HG03520 (cell line): ENCODE measurements around the gene NOL4L.
"Not testable (repeated sequence)": the region's sequence is repeated elsewhere in the genome, so short reads cannot be mapped to it uniquely, and the experiment has no call there.

ENCODE experiments used
- ATAC-seq: cut with Tn5 transposase; IDR thresholded peaks from one replicate; pipeline ENCODE4 v1.9.1; 2021; ENCODE audit warnings: mild to moderate bottlenecking, moderate library complexity; ENCODE audit not compliant: unreplicated experiment

The NOL4L gene

DNA sequence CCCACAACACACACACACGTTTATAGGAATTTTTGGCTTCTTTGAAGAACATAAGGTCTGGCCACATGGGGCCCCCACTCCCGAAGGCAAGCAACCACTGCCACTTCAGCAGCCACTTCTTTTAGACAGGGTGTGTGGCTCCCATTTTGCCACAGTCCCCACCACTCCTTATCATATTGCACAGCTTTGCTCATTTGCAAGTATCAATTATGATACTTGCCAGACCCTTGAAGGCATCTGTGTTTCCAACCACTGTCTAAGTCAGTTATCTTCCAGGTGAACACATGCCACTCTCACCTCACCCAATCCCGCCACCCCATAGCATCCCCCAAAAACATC is 73.1 kb downstream of the NOL4L start:
- ATAC-seq, result no peak

DNA sequence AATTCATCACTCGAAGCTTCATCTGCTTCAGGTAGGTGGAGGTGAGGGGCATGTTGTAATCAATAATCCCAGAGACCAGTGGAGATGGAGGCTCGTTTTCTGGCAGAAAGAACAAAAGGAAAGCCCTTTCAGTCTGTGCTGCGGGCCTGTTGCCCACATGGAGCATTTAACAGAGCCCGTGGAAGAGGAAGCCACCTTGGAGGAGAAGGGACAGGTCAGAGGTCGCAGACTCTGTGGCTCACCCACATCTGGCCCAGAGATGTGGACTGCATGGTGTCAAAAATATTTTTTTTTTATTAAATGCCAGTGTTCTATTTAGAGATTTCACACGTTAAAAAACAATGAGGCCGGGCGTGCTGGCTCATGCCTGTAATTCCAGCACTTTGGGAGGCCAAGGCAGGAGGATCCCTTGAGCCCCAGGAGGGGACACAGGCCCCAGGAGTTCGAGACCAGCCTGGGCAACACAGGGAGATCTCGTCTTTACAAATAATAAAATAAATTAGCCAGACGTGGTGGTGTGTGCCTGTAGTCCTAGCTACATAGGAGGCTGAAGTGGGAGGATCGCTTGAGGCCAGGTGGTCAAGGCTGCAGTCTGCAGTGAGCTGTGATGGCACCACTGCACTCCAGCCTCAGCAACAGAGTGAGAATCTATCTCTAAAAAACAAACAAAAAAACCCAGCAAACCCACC is 73.6 kb downstream of the NOL4L start:
- ATAC-seq, result no peak

- ATAC-seq, result no peak
Observed at GRCh38 chr20:32510601-32511357, 74.4 kb downstream of the NOL4L start.

- ATAC-seq, result no peak
Observed at GRCh38 chr20:32510120-32510600, 75.0 kb downstream of the NOL4L start.

DNA sequence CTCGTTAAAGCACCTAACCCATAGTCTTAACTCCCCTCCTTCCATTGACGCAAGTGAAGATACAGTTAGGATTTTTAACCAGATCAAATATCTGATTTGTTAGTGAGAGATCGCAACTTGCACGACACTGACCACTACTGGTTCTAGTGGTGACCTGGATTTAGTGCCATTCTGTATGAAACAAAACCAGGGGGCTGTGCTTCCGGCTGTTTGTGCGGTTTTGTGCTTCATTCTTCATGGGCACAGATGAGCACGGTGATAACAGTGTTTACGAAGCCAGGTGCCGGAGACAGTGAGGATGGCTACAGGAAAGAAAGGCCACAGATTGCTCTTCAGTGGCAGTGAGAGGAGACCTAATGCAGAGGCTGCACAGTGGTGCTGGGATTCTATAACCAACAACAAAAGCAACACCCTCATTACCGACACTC is 75.5 kb downstream of the NOL4L start:
- ATAC-seq, result no peak

DNA sequence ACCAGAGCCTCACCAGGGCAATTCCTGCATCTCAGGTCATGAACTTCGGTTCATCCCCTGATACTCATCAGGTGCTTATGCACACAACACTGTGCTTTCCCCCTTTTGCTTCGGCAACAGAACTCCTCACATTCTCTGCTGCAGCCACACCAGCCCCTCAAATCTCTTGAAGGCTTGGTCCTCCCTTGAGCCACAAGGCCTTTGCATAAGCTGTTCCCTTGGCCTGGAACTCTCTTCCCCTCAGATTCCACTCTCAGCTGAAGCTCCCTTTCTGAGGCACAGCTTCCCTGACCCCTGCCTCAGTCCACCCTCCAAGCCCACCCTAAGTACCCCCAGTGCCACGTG is 76.4 kb downstream of the NOL4L start:
- no peak for ATAC-seq

DNA sequence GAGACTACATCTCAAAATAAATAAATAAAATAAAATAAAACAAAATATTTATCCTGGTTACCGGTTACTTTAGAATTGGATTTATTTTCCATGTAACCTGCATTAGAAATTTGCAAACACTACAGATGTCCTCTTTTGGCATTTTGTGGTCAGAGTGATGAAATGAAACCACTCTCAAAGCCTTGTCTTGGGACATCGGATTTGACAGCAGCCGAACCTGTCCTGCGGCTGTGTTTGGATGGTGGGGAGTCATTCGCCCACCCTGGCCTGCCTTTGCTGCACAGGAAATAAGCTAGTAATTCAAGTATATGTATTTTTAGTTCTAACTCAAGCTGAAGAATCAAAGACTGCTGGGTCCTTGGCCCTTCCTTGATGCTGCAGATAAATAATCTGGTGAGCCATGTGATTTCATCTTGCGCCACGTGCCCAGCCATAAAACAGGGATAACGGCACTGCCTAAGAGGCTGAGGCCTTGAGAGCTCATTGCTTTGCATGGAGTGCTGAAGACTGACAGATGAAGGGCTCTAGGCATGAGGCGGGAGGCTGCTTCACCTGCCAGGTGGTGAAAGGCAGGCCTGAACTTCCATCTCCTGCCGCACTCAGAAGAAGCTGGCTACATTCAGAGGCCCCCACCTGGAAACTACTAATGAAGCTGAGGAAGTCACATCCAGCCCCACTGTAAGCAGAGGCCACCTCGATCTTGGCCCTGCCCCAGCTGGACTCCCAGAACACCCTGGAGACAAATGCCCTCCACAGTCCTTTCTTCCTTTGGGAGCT is 76.9 kb downstream of the NOL4L start:
- no peak for ATAC-seq

- no peak for ATAC-seq
Observed at GRCh38 chr20:32506721-32507120, 78.4 kb downstream of the NOL4L start.

DNA sequence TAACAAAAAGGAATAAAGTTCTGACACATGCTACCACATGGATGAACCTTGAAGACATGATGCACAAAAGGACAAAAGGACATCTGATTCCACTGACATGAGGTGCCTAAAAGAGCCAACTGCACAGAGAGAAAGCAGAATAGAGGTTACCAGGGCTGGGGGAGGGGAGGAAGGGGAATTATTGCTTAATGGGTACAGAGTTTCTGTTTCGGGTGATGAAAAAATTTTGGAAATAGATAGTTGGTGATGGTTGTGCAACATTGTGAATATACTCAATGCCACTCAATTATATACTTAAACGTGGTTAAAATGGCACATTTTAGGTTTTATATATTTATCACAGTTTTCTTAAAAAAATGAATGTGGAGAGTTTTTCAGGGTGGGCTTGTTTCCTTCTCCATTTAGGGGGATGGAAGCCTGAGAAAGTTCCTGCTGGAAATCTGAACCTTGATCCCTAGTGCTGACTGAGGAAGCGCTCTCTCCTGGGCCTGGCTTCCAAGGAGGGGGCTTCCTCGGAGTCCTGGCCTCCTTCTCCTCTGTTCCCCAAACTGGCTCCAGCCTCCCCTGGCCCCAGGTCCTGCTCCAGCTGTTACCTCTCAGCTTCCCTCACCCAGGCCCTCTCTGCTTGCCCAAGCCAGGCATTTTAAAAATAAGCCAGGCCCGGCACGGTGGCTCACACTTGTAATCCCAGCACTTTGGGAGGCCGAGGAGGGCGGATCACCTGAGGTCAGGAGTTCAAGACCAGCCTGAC is 79.2 kb downstream of the NOL4L start:
- ATAC-seq, result no peak

DNA sequence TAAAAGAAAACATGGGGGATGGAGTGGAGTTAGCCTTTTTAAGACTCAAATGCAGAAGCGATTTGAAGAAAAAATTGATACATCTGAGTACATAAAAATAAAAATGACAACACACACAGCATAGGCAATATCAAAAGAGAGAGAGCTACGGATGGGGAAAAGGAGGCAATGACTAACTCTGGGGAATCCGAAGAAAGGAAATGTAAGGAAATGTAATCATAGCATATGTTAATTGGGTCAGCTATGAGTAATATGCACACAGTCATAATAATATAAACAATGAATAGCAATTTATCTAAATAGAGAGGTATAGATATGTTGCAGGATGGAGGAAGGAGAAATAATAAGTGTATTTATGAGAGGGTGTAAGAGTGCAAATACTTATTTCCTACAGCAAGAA is 83.4 kb downstream of the NOL4L start:
- ATAC-seq, result no peak

- ATAC-seq, result no peak
Observed at GRCh38 chr20:32497589-32498224, 87.4 kb downstream of the NOL4L start.

- ATAC-seq, result no peak
Observed at GRCh38 chr20:32496811-32497533, 88.2 kb downstream of the NOL4L start.

DNA sequence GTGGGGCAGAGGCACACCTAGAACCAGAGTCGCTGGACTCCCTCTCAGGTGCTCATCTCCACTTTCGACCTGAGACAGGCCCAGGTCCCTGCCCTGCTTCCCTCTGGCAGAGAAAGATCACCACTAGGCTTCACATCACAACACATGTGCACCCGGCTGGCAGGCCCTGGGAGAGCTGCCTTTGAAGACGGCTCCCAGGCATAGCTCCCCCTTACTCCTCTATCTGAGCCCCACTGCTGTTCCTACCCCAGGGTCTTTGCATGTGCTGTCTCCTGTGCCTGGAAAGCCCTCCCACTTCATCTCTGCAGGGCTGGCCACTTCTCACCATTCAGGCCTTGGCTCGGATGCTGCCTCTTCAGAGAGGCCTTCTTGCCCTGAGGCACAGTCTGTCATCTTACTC is 89.2 kb downstream of the NOL4L start:
- no peak for ATAC-seq

GRCh38 chr20:32495217-32495565 is 89.9 kb downstream of the NOL4L start:
- no peak for ATAC-seq

GRCh38 chr20:32494483-32495216 is 90.5 kb downstream of the NOL4L start:
- ATAC-seq, result no peak

DNA sequence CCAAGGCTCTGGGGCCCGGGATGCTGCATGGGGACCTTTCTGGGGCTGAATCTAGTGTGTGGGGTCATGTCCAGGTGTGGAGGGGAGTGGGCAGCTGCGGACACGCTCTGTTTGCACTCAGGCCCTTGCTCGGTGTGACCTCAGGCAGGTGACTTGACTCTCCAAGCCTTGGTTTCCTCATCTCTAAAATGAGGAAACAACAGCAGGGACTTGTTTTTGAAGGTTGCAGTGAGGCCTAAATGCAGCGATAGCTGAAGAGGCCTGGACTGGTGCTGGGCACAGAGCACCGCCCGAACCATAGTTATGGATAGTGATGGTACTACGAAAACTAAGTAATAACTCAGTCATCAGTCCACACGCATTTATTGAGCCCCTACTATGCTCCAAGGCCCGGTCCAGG is 91.8 kb downstream of the NOL4L start:
- ATAC-seq, result no peak

GRCh38 chr20:32491764-32492151 is 93.4 kb downstream of the NOL4L start:
- not testable (repeated sequence) for ATAC-seq

- ATAC-seq, result no peak
Observed at GRCh38 chr20:32490942-32491763, 94.0 kb downstream of the NOL4L start.
